ENCODE measurements around the gene PHLPP1. TPM values are rescaled to one million over a fixed set of nuclear protein-coding genes. Genes with fewer than 3 reads are reported as not detected.

Gene PHLPP1
- total RNA-seq, 4 donors from 2014 or later = 15.7 to 21.8 (median 20.5) TPM

GRCh38 chr18:62760403-62760734, 45.0 kb downstream of the PHLPP1 start:
- no peak overlapping the region for H3K4me3 ChIP-seq
- no peak for DNase-seq
- no peaks in the 10 kb centered on the region for H3K4me1 ChIP-seq
- no peaks in the 10 kb centered on the region for H3K27me3 ChIP-seq
- no peak overlapping the region for H3K27ac ChIP-seq
- H3K9me3 ChIP-seq = no peaks in the 10 kb centered on the region
- H3K36me3 ChIP-seq = no peaks in the 10 kb centered on the region
- TF ChIP-seq, protein P1, sequence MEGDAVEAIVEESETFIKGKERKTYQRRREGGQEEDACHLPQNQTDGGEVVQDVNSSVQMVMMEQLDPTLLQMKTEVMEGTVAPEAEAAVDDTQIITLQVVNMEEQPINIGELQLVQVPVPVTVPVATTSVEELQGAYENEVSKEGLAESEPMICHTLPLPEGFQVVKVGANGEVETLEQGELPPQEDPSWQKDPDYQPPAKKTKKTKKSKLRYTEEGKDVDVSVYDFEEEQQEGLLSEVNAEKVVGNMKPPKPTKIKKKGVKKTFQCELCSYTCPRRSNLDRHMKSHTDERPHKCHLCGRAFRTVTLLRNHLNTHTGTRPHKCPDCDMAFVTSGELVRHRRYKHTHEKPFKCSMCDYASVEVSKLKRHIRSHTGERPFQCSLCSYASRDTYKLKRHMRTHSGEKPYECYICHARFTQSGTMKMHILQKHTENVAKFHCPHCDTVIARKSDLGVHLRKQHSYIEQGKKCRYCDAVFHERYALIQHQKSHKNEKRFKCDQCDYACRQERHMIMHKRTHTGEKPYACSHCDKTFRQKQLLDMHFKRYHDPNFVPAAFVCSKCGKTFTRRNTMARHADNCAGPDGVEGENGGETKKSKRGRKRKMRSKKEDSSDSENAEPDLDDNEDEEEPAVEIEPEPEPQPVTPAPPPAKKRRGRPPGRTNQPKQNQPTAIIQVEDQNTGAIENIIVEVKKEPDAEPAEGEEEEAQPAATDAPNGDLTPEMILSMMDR (IDR thresholded peaks at IDR 0.05) = no peak
- TF ChIP-seq POLR2A (IDR thresholded peaks at IDR 0.05) = no peak

- Histone ChIP-seq H3K4me3 (no peak overlapping the region), H3K4me1 (no peaks in the 10 kb centered on the region), H3K9me3 (no peaks in the 10 kb centered on the region), H3K27me3 (no peaks in the 10 kb centered on the region), H3K27ac (no peak overlapping the region), H3K36me3 (no peaks in the 10 kb centered on the region)
- no peak for TF ChIP-seq POLR2A (IDR thresholded peaks at IDR 0.05)
- TF ChIP-seq, protein P1 (IDR thresholded peaks at IDR 0.05) = no peak
- no peak for DNase-seq
Measured at GRCh38 chr18:62763101-62763521, 47.8 kb downstream of the PHLPP1 start.

GRCh38 chr18:62766266-62766665, 50.9 kb downstream of the PHLPP1 start:
- H3K27me3 ChIP-seq = no peaks in the 10 kb centered on the region
- no peak overlapping the region for H3K27ac ChIP-seq
- DNase-seq = no peak
- no peaks in the 10 kb centered on the region for H3K4me1 ChIP-seq
- TF ChIP-seq POLR2A (IDR thresholded peaks at IDR 0.05) = no peak
- TF ChIP-seq, protein P1 (IDR thresholded peaks at IDR 0.05) = no peak
- H3K4me3 ChIP-seq = no peak overlapping the region
- no peaks in the 10 kb centered on the region for H3K9me3 ChIP-seq
- H3K36me3 ChIP-seq = no peaks in the 10 kb centered on the region

- Histone ChIP-seq H3K27ac (no peak overlapping the region), H3K36me3 (no peaks in the 10 kb centered on the region), H3K4me3 (no peak overlapping the region), H3K27me3 (no peaks in the 10 kb centered on the region), H3K9me3 (no peaks in the 10 kb centered on the region), H3K4me1 (no peaks in the 10 kb centered on the region)
- TF ChIP-seq, protein P1 (IDR thresholded peaks at IDR 0.05) = no peak
- no peak for TF ChIP-seq POLR2A (IDR thresholded peaks at IDR 0.05)
- DNase-seq = no peak
Measured at GRCh38 chr18:62767321-62767720, 52.0 kb downstream of the PHLPP1 start.

DNA sequence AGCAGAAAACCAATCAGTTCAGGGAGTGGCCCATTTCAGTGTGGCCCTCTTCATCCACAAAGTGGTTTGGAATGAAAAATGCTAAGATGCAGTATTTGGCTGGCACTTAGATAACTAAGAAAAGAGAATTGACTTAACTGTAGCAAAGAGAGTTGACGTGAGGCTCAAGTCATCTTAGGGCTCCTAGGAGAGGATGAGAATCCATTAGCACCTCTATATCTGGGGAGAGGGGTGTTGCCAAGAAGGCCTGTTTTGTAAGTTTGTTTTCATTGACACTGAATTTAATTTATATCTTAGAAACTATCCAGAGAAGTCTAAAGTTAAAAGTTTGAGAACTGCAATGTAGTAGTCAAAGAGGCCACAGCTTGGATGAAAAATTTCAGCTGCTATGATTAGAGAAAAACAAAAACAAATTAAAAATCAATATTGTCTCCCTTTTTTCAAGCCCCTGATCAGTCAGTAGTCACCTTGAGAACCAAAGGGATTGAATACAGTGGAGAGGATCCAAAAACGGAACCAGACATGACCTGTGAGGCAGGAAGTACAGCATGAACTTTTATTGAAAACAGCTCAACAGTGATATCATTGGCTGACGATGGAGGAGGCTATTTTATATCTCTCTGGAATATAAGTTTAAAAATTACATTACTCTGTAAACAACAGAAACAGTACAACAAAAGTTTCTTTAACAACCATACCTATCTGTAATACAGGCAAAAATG, 52.7 kb downstream of the PHLPP1 start:
- Histone ChIP-seq H3K27me3 (no peaks in the 10 kb centered on the region), H3K27ac (no peak overlapping the region), H3K4me1 (no peaks in the 10 kb centered on the region), H3K4me3 (no peak overlapping the region), H3K9me3 (no peaks in the 10 kb centered on the region), H3K36me3 (no peaks in the 10 kb centered on the region)
- TF ChIP-seq, protein P1 (IDR thresholded peaks at IDR 0.05) = no peak
- no peak for TF ChIP-seq POLR2A (IDR thresholded peaks at IDR 0.05)
- no peak for DNase-seq

DNA sequence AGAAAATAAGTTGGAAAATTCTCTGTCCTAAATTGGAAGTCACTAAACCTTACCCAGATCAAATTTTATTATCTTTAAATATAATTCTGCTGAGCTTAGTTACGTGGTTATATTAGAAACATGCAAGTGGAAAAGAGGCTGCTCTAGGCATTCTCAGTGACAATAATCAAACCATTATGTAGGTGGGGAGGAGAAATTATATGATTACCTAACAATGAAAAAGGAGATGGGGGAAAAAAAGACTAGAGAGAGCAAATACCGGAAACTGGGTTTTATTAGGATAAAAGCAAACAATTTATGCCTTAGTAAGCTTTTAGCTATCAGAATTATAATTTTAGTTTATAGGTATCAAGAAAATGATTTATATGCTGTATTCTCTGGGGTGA, 53.2 kb downstream of the PHLPP1 start:
- H3K27me3 ChIP-seq = no peaks in the 10 kb centered on the region
- DNase-seq = no peak
- no peak overlapping the region for H3K27ac ChIP-seq
- TF ChIP-seq, protein P1 (IDR thresholded peaks at IDR 0.05) = no peak
- no peak for TF ChIP-seq POLR2A (IDR thresholded peaks at IDR 0.05)
- no peaks in the 10 kb centered on the region for H3K36me3 ChIP-seq
- no peak overlapping the region for H3K4me3 ChIP-seq
- H3K4me1 ChIP-seq = no peaks in the 10 kb centered on the region
- no peaks in the 10 kb centered on the region for H3K9me3 ChIP-seq

Data from Peyer's patch (tissue), 4 donors.